Left lung (tissue), 14 donors: ENCODE data around the gene TMPRSS11B. TPM values are rescaled to one million over a fixed set of nuclear protein-coding genes. Genes with fewer than 3 reads are reported as not detected.

ENCODE experiments used
- ATAC-seq: fragments of 200-7000 bp; cut with Tn5 transposase; one replicate; pipeline ENCODE4 v1.9.1; 2020; ENCODE audit warnings: moderate library complexity
- DNase-seq, 4 donors: peaks; one replicate each; pipeline ENCODE4 v3.0.0-alpha.2; 2013 to 2020
- H3K27ac ChIP-seq, 2 donors: fragments of 200-600 bp; sonication (generic) in 1 of 2; one replicate each; pipeline versions ENCODE4 v1.5.0 to v1.8.0; 2020 to 2021
- H3K27me3 ChIP-seq, 2 donors: fragments of 200-600 bp; sonication (generic) in 1 of 2; one replicate each; pipeline versions ENCODE4 v1.5.0 to v1.8.0; 2020 to 2021
- H3K36me3 ChIP-seq, 2 donors: fragments of 200-600 bp; sonication (generic) in 1 of 2; one replicate each; pipeline versions ENCODE4 v1.5.0 to v1.8.0; 2020 to 2021
- H3K4me1 ChIP-seq, 2 donors: fragments of 200-600 bp; one replicate each; pipeline ENCODE4 v1.8.0; 2021
- H3K4me3 ChIP-seq, 2 donors: fragments of 200-600 bp; sonication (generic) in 1 of 2; one replicate each; pipeline versions ENCODE4 v1.5.0 to v1.8.0; 2020 to 2021; ENCODE audit warnings: mild to moderate bottlenecking in 1 of 2
- H3K9me3 ChIP-seq, 2 donors: fragments of 200-600 bp; sonication (generic) in 1 of 2; one replicate each; pipeline versions ENCODE4 v1.5.0 to v1.8.0; 2020 to 2021
- CTCF ChIP-seq, 2 donors: fragments of 200-600 bp; sonication (generic) in 1 of 2; IDR thresholded peaks; one replicate each; pipeline versions ENCODE4 v1.5.0 to v1.8.0; 2021; ENCODE audit warnings: antibody characterized with exemption in 2 of 2
- intact Hi-C, 2 donors: fragments of 100-400 bp; cut with DNase I; formaldehyde crosslinking; loops; one replicate each; pipeline versions ENCODE4 v1.11.2 to v1.14.2; 2022
- long read RNA-seq, 12 donors: library from polyadenylated mRNA in 2 of 12; unstranded in 2 of 12; transcript quantifications; one replicate each; pipeline ENCODE4 v2.0.0 and lab custom pipeline, GENCODE V29; 2019 to 2026
- polyA plus RNA-seq, 6 donors: library from polyadenylated mRNA; unstranded; fragments of 120-200 nt; gene quantifications; one replicate each; pipeline ENCODE4 v1.2.1, GENCODE V29; 2013; ENCODE audit not compliant: insufficient read length in 6 of 6
- total RNA-seq, 2 donors: library from RNA; stranded (reverse); fragmentation: NEBNext Ultra II Directional; extraction: Animal tissue kit (Norgen Biotek cat#: 25700); gene quantifications; one replicate each; pipeline ENCODE4 v1.2.1, GENCODE V29; 2021
- donor health status: DM: no; HTN: yes; CAD: no.
- donor health status: DM: no; HTN: no; CAD: no.

Gene TMPRSS11B
- not detected for total RNA-seq
- polyA plus RNA-seq = under 1 TPM in 5 of 6 donors, not detected in 1; 0.06 to 0.24 (median 0.11) TPM
- long read RNA-seq, donor 1 = 0 reads
- long read RNA-seq, donor 2 = 0 reads
- long read RNA-seq, donor 3 = 0 reads
- long read RNA-seq, donor 4 = 0 reads
- long read RNA-seq, donor 5 = 0 reads
- long read RNA-seq, donor 6 = 0 reads
- long read RNA-seq, donor 7 = 0 reads
- long read RNA-seq, donor 8 = 0 reads
- long read RNA-seq, donor 9 = 0 reads
- long read RNA-seq, donor 10 = 0 reads
- long read RNA-seq, donor 11 = 0 reads
- long read RNA-seq, donor 12 = 0 reads

- TF ChIP-seq CTCF (IDR thresholded peaks at IDR 0.05) = no peak
- DNase-seq = no peak
- Histone ChIP-seq H3K36me3 (no peaks in the 10 kb centered on the region), H3K4me1 (no peaks in the 10 kb centered on the region), H3K4me3 (no peak within 1 kb of the TSS), H3K27ac (no peak within 1 kb of the TSS), H3K9me3 (no peaks in the 10 kb centered on the region), H3K27me3 (no peaks in the 10 kb centered on the region)
- intact Hi-C loops = no loop called here
- no peak for ATAC-seq
These were observed at the start of gene TMPRSS11B for GRCh38 chr4:68245594-68245993. Gene TMPRSS11B (minus strand): TSS chr4:68245694. CDS start chr4:68245558, 136 bp downstream.

GRCh38 chr4:68291256-68291655, 45.8 kb upstream of the TMPRSS11B start:
- no peak for ATAC-seq
- TF ChIP-seq CTCF (IDR thresholded peaks at IDR 0.05) = no peak

GRCh38 chr4:68288393-68288740, 42.9 kb upstream of the TMPRSS11B start:
- Histone ChIP-seq H3K4me1 (no peaks in the 10 kb centered on the region), H3K36me3 (no peaks in the 10 kb centered on the region), H3K27ac (no peak overlapping the region), H3K4me3 (no peak overlapping the region), H3K27me3 (no peaks in the 10 kb centered on the region), H3K9me3 (no peaks in the 10 kb centered on the region)
- DNase-seq = no peak
- ATAC-seq = no peak
- TF ChIP-seq CTCF (IDR thresholded peaks at IDR 0.05) = no peak
- intact Hi-C loops = no loop called here

More at GRCh38 chr4:68291256-68291655, 45.8 kb upstream of the TMPRSS11B start:
- no peak for DNase-seq
- Histone ChIP-seq H3K36me3 (no peaks in the 10 kb centered on the region), H3K9me3 (no peaks in the 10 kb centered on the region), H3K27ac (no peak overlapping the region), H3K4me1 (no peaks in the 10 kb centered on the region), H3K27me3 (no peaks in the 10 kb centered on the region), H3K4me3 (no peak overlapping the region)
- intact Hi-C loops = no loop called here

GRCh38 chr4:68287704-68288392, 42.4 kb upstream of the TMPRSS11B start:
- no peak for TF ChIP-seq CTCF (IDR thresholded peaks at IDR 0.05)
- no peak overlapping the region for H3K4me3 ChIP-seq
- no peaks in the 10 kb centered on the region for H3K9me3 ChIP-seq
- H3K27me3 ChIP-seq = no peaks in the 10 kb centered on the region
- H3K27ac ChIP-seq = no peak overlapping the region
- no peak for DNase-seq
- no peak for ATAC-seq
- no peaks in the 10 kb centered on the region for H3K36me3 ChIP-seq
- intact Hi-C loops = no loop called here
- H3K4me1 ChIP-seq = no peaks in the 10 kb centered on the region

GRCh38 chr4:68283714-68284113, 38.2 kb upstream of the TMPRSS11B start:
- H3K27me3 ChIP-seq = no peaks in the 10 kb centered on the region
- intact Hi-C loops = no loop called here
- no peak overlapping the region for H3K27ac ChIP-seq
- no peaks in the 10 kb centered on the region for H3K36me3 ChIP-seq
- H3K4me1 ChIP-seq = no peaks in the 10 kb centered on the region
- H3K4me3 ChIP-seq = no peak overlapping the region
- TF ChIP-seq CTCF (IDR thresholded peaks at IDR 0.05) = no peak
- ATAC-seq (no peak), DNase-seq (no peak)
- H3K9me3 ChIP-seq = no peaks in the 10 kb centered on the region
